OCI-LY1 (cell line): ENCODE data around the gene LRMDA.

ENCODE experiments used
- H2AFZ ChIP-seq: fragments of 200-600 bp; sonication (generic), shearing (Covaris generic); 2 replicates; pipeline ENCODE4 v1.6.0; 2014; ENCODE audit warnings: antibody characterized with exemption, mild to moderate bottlenecking, low read length
- H3F3A ChIP-seq: fragments of 200-600 bp; sonication (generic), shearing (Covaris generic); 2 replicates; pipeline ENCODE4 v1.6.0; 2014; ENCODE audit warnings: mild to moderate bottlenecking, antibody characterized with exemption, low read length, moderate library complexity; ENCODE audit not compliant: insufficient read depth
- H3K27ac ChIP-seq: fragments of 200-600 bp; sonication (generic); 2 replicates; pipeline ENCODE4 v1.5.1; 2014; ENCODE audit warnings: low read length, mixed run types, mild to moderate bottlenecking, low read depth; ENCODE audit not compliant: poor library complexity, severe bottlenecking
- H3K27me3 ChIP-seq: fragments of 200-600 bp; sonication (generic); 2 replicates; pipeline ENCODE4 v1.6.0; 2014; ENCODE audit warnings: antibody characterized with exemption, mild to moderate bottlenecking, low read length, moderate library complexity; ENCODE audit not compliant: insufficient read depth
- H3K36me3 ChIP-seq: fragments of 200-600 bp; sonication (generic); 2 replicates; pipeline ENCODE4 v1.6.1; 2014; ENCODE audit warnings: mild to moderate bottlenecking, antibody characterized with exemption, low read length, moderate library complexity, mixed read lengths; ENCODE audit not compliant: insufficient read depth
- H3K4me1 ChIP-seq: fragments of 200-600 bp; sonication (generic); 2 replicates; pipeline ENCODE4 v1.5.1; 2014; ENCODE audit warnings: mild to moderate bottlenecking, low read length, moderate library complexity; ENCODE audit not compliant: insufficient read depth, severe bottlenecking
- H3K4me2 ChIP-seq: fragments of 200-600 bp; sonication (generic), shearing (Covaris generic); 2 replicates; pipeline ENCODE4 v1.6.1; 2014; ENCODE audit warnings: low read length
- H3K4me3 ChIP-seq: fragments of 200-600 bp; sonication (generic); 2 replicates; pipeline ENCODE4 v1.5.1; 2014; ENCODE audit warnings: low read length, low read depth, mild to moderate bottlenecking, mixed read lengths; ENCODE audit not compliant: poor library complexity, severe bottlenecking
- H3K79me2 ChIP-seq: fragments of 200-600 bp; shearing (Covaris generic); 2 replicates; pipeline ENCODE4 v1.6.1; 2016; ENCODE audit warnings: mixed run types, low read length, mixed read lengths; ENCODE audit not compliant: insufficient read depth
- H3K9ac ChIP-seq: fragments of 200-600 bp; sonication (generic), shearing (Covaris generic); 2 replicates; pipeline ENCODE4 v1.6.1; 2014; ENCODE audit warnings: mild to moderate bottlenecking, low read length, mixed read lengths
- H3K9me2 ChIP-seq: fragments of 200-600 bp; sonication (generic), shearing (Covaris generic); 2 replicates; pipeline ENCODE4 v1.6.1; 2014; ENCODE audit warnings: low read depth, mild to moderate bottlenecking, low read length, mixed read lengths
- H3K9me3 ChIP-seq: fragments of 200-600 bp; shearing (Covaris generic); 2 replicates; pipeline ENCODE4 v1.6.1; 2014; ENCODE audit warnings: low read length, mixed read lengths
- H4K20me1 ChIP-seq: fragments of 200-600 bp; sonication (generic), shearing (Covaris generic); 2 replicates; pipeline ENCODE4 v1.6.0; 2016; ENCODE audit warnings: mild to moderate bottlenecking, low read length; ENCODE audit not compliant: insufficient read depth
- CTCF ChIP-seq: fragments of 200-600 bp; sonication (generic), shearing (Covaris generic); IDR thresholded peaks from 2 replicates; pipeline ENCODE4 v1.5.1; 2017; ENCODE audit warnings: mild to moderate bottlenecking, antibody characterized with exemption, low read length, moderate library complexity, mixed read lengths
- EZH2 ChIP-seq: fragments of 200-600 bp; sonication (generic), shearing (Covaris generic); IDR thresholded peaks from 2 replicates; pipeline ENCODE4 v1.8.0; 2017; ENCODE audit warnings: borderline replicate concordance, mixed run types, mild to moderate bottlenecking, antibody characterized with exemption, low read length, moderate library complexity, mixed read lengths

LRMDA gene

GRCh38 chr10:76192151-76192550 lies 760.7 kb downstream of the LRMDA start:
- 0 out of 2 replicates have a peak, but pooled peaks cover 4% of the 10 kb centered on the region for H3K27me3 ChIP-seq
- H3K9me3 ChIP-seq, result no peaks in the 10 kb centered on the region
- no peak for TF ChIP-seq CTCF
- H3K4me1 ChIP-seq, result no peaks in the 10 kb centered on the region
- no peaks in the 10 kb centered on the region for H3K9me2 ChIP-seq
- no peaks in the 10 kb centered on the region for H3F3A ChIP-seq
- H2AFZ ChIP-seq, result no peak overlapping the region
- H4K20me1 ChIP-seq, result no peaks in the 10 kb centered on the region
- H3K36me3 ChIP-seq, result no peaks in the 10 kb centered on the region
- H3K27ac ChIP-seq, result no peak overlapping the region
- H3K4me2 ChIP-seq, result no peak overlapping the region
- no peaks in the 10 kb centered on the region for H3K79me2 ChIP-seq
- no peak overlapping the region for H3K9ac ChIP-seq
- H3K4me3 ChIP-seq, result no peak overlapping the region

- H3K9me3 ChIP-seq, result no peaks in the 10 kb centered on the region
- H3K4me1 ChIP-seq, result no peaks in the 10 kb centered on the region
- 0 out of 2 replicates have a peak, but pooled peaks cover 4% of the 10 kb centered on the region for H3K27me3 ChIP-seq
- H3K9me2 ChIP-seq, result no peaks in the 10 kb centered on the region
- no peak overlapping the region for H2AFZ ChIP-seq
- no peak overlapping the region for H3K4me2 ChIP-seq
- H3K27ac ChIP-seq, result no peak overlapping the region
- H3F3A ChIP-seq, result no peaks in the 10 kb centered on the region
- TF ChIP-seq CTCF (no peak), EZH2 (no peak)
- H3K36me3 ChIP-seq, result no peaks in the 10 kb centered on the region
- H3K79me2 ChIP-seq, result no peaks in the 10 kb centered on the region
- H4K20me1 ChIP-seq, result no peaks in the 10 kb centered on the region
- H3K4me3 ChIP-seq, result no peak overlapping the region
- no peak overlapping the region for H3K9ac ChIP-seq
These were observed 761.4 kb downstream of the LRMDA start for GRCh38 chr10:76192694-76193320.

GRCh38 chr10:76195654-76196390 lies 764.4 kb downstream of the LRMDA start:
- H3K9me2 ChIP-seq, result no peaks in the 10 kb centered on the region
- no peaks in the 10 kb centered on the region for H4K20me1 ChIP-seq
- H3K4me1 ChIP-seq, result no peaks in the 10 kb centered on the region
- no peaks in the 10 kb centered on the region for H3K36me3 ChIP-seq
- no peak overlapping the region for H3K4me2 ChIP-seq
- H3K9ac ChIP-seq, result no peak overlapping the region
- no peaks in the 10 kb centered on the region for H3K9me3 ChIP-seq
- no peaks in the 10 kb centered on the region for H3K79me2 ChIP-seq
- H3K4me3 ChIP-seq, result no peak overlapping the region
- 0 out of 2 replicates have a peak, but pooled peaks cover 4% of the 10 kb centered on the region for H3K27me3 ChIP-seq
- no peak overlapping the region for H3K27ac ChIP-seq
- no peak overlapping the region for H2AFZ ChIP-seq
- no peak for TF ChIP-seq EZH2
- TF ChIP-seq CTCF, result no peak
- no peaks in the 10 kb centered on the region for H3F3A ChIP-seq
